GM10847 (cell line): Measurements from ENCODE around the gene PITPNC1.

ENCODE experiments used
- POLR2A ChIP-seq: IDR thresholded peaks from 2 replicates; pipeline ENCODE4 v1.6.1; 2011; ENCODE audit not compliant: insufficient read length; ENCODE audit errors: extremely low read depth

The PITPNC1 gene

DNA sequence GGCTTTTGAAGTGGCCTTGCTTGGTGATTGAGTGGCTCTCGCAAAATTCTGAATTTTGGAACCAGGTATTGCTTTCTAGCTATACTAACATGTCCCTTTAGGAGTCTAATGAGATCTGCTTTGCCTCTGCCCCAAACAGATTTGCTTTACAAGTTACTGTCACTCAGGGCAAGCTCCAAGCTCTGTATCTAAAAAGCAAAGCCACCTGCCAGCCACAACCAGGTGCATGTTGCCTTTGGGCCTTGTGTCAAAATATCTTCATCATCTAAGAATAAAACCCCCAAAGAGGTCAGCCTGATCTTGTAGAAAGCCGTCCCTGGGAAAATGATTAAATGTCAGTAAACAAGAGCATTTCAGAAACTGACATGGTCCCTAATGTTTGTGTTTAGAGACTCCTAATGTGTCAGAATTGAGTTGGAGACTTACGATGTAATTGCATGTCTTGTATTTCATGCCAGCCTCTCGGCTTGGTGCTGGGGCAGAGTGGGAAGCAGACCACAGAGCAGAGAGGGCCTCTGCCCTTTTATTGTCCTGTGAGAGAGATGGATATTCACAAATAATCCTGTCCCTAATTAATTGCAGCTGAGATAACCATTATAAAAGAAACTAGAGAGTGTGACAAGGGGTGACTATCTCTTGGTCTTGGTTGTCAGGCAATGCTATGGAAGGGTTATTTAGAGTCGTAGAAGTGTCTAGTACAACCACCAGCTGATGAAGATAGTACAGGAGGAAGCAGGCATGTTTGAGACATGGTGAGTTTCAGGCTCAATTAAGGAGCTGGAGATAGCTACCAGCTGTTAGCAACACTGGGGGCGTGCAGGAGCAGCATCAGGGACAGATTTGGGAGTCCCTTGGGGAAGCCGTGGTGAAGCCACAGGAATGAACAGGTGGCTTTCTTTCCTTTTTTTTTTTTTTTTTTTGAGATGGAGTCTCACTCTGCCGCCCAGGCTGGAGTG lies 90.7 kb downstream of the PITPNC1 start:
- TF ChIP-seq POLR2A: no peak

DNA sequence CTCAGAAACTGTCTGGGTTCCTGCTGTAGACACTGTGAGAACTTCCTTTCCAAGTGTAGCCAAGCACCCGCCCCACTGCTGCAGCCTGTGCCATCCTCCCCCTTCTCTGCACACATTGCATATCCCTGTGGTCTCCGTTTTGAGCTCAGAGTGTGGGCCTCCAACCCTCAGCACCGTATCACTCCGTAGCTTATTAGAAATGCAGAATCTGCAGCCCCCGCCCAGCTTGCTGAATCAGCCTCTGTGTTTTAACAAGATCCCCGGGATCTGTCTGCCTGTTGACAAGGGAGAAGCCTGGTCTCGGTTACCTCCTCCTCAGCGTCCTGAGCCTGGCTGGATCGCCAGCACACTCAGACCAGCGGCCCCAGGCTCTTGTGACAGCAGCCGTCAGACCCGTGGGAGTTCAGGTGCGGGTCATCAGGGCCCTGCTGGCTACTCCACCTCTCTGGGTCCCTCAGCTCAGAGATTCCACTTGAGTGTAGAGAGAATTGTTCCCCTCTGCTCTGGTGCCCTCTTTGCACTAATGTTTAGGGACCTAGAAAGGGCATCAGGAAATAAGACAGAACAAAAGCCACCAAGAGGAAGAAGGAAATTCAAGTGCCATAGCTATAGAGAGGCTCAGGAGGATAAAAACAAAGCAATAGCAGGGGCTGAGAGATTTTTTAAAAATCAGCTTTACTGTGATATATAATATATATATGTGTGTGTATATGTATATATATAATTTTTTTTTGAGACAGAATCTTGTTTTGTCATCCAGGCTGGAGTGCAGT lies 92.3 kb downstream of the PITPNC1 start:
- TF ChIP-seq POLR2A: no peak

DNA sequence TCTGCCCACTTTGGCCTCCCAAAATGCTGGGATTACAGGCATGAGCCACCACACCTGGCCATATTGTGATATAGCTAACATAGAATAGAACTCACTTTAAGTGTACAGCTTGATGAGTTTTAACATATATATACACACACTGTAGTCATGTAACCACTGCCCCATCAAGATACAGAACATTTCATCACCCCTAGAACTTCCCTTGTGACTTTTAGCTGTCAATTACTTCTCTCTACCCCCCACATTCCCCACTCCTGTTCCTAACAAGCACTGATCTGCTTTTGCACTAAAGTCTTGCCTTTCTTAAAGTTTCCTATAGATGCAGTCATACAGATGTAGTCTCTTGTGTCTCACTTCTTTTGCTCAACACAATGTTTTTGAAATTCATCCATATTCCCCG lies 93.1 kb downstream of the PITPNC1 start:
- TF ChIP-seq POLR2A: no peak

GRCh38 chr17:67471118-67471517 lies 94.0 kb downstream of the PITPNC1 start:
- TF ChIP-seq POLR2A: no peak

- no peak for TF ChIP-seq POLR2A
Measured at GRCh38 chr17:67474081-67474661, 97.1 kb downstream of the PITPNC1 start.

DNA sequence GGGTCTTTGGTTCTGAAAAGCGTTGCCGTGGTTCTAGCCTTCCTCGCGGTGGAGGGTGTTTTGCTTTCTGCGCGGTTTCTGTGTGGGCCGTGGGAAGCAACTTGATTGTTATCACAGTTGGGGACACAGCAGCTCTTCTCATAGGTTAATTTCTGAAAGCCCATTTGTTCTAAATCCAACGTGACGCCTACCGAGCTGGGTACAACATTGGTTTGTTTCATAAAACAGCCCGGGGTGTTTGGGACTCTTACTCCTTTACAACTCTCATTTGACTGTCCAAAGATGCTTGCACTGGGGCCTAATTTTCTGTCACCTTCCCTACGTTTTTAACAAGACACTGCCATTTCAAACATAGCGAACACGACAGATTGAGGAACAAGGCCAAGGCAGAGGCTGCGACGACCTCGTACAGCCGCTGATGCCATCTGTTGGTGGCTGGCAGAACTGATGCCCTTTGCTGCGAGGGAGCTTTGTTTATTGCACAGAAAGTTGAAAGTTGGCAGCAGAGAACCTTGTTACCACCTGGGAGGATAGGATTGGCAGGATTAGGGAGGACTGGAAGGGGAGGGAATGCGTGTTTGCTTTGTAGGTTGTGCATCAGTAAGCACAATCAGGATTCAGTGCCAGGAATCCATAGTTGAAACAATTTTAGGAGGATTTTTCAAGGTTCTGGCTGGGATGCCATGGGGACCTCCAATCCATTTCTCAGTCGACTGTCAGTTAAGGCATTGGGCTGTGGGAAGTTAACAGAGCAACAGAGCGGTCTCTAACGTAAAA lies 98.3 kb downstream of the PITPNC1 start:
- TF ChIP-seq POLR2A: no peak

GRCh38 chr17:67476787-67477335 lies 99.8 kb downstream of the PITPNC1 start:
- no peak for TF ChIP-seq POLR2A

GRCh38 chr17:67477687-67478086 lies 100.6 kb downstream of the PITPNC1 start:
- no peak for TF ChIP-seq POLR2A

DNA sequence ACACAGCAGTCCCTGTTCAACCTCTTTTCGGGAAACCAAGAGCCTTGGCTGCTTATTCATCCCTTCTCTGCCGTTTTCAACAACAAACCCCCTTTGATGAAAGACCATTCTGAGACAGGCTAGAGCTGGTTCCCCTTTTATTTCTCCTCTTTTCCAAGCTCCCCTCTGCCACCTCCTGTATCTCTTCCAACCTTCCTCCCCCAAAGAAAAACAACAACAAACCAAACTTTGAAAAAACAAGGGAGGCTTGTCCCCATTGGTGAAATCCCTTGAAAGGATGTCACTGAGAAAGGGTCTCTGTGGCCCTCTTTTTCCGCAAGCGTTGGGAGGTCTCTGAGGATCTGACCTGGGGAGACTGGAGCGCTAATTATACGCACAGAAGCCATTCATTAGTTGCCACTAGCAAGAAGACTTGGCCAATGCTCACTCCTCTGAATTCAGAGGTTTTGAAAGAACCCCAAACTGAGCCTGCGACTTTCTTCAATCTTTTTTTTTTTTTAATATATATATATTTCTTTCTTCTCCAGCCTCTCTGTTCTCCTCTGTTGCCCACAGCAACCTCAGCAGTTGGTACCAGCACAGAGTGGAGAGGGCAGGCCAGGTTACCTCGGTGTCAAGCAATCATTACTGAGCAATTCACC lies 101.4 kb downstream of the PITPNC1 start:
- TF ChIP-seq POLR2A: no peak

GRCh38 chr17:67479148-67479547 lies 102.1 kb downstream of the PITPNC1 start:
- TF ChIP-seq POLR2A: no peak

DNA sequence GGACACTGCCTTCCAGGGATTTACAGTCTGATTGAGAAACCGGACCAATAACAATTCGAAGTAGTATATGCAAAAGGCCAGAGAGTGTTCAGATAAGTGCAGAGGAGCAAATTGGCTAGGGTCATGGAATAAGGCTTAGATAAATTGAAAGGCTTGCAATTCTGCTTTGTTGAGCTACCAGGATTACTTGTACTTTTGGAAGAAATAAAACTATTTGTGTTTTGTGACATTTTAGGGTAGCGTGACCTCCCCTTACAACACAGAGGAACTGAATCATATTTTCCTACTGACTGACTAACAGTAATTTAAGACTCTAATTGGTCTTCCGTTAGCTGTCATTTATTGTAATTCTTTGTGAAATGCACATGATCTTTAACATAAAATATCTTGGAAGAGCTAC lies 104.7 kb downstream of the PITPNC1 start:
- TF ChIP-seq POLR2A: no peak

DNA sequence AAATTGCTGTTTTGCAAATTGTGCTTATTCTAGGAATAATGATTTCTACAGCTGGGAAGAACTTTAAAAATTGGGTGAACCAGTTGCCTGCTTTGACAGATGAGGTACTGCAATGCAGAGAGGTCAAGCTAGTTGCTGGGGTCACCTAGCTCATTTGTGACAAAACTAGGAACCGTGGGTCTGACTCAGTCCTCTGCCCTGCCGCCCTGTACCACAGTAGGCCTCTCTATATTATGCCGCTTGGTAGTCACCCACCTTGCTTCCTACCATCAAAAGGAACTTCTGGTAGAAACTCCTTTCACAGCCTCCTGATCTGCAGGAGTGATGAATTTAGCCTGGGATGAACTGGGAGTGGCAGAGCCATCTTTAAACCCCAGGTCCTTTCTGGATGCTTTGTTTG lies 105.7 kb downstream of the PITPNC1 start:
- TF ChIP-seq POLR2A: no peak

- no peak for TF ChIP-seq POLR2A
Measured at GRCh38 chr17:67484261-67484660, 107.2 kb downstream of the PITPNC1 start.

DNA sequence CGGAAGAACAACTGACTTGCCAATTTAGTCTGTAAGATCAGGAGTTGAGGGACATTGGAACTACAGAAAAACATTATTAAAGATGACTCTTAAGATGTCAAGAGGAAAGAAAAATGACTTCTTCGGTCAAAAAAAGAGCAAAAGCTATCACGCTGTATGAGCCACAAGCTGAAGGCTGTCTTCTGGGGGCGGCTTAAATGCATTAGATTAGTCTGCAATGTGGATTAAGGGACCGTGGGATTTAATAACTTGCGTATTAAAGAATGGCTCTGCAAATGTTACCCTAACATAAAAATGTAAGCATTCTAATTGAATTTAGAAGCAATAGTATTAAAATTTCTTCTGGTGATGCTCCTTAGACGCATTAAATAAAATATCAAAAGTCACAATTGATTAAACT lies 108.6 kb downstream of the PITPNC1 start:
- TF ChIP-seq POLR2A: no peak
